ENCODE measurements around the gene ABO. TPM values are rescaled to one million over a fixed set of nuclear protein-coding genes. Genes with fewer than 3 reads are reported as not detected.

Gene ABO
- total RNA-seq, 2 donors from 2014 or later: 3.9 to 9.2 TPM

DNA sequence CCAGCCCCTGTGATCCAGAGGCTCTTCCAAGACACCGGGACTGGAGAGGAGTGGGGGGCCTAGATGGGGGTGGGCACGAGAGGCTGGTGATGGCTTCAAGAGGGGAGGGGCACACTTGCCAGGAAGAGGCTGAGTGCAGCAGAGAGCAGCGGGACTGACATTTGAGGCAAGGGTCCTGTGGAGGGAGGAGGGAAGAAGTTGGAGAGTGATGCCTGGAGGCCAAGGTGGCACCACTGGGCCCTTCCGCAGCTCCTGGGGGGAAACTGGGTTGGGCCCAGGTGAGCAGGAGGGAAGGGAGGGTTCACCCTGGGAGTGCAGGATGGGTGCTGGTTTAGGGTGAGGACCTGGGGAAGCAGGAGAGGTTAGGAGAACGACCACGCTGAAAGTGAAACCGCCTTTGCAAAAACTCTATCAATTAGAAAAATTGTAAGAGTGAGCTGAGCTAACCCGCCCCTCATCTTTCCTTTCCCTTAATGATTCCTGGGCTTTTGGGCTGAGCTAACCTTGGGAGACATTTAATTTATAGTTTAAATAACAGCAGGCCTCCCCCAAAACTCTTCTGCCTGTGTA is 26.2 kb downstream of the ABO start:
- no peak for DNase-seq
- intact Hi-C loops (cut with DNase I): no loop called here
- Histone ChIP-seq H3K9me3 (no peaks in the 10 kb centered on the region), H3K4me3 (no peak overlapping the region), H3K27me3 (no peaks in the 10 kb centered on the region), H3K27ac (no peak overlapping the region), H3K4me1 (peaks cover 6% of the 10 kb centered on the region), H3K36me3 (replicated peaks in 1 of 2; ENCODE audit: insufficient read depth in 1 of 2, low read depth in 2 of 2) (no peaks in the 10 kb centered on the region)
- no peak for TF ChIP-seq POLR2A (IDR thresholded peaks at IDR 0.05)
- TF ChIP-seq, protein P1, sequence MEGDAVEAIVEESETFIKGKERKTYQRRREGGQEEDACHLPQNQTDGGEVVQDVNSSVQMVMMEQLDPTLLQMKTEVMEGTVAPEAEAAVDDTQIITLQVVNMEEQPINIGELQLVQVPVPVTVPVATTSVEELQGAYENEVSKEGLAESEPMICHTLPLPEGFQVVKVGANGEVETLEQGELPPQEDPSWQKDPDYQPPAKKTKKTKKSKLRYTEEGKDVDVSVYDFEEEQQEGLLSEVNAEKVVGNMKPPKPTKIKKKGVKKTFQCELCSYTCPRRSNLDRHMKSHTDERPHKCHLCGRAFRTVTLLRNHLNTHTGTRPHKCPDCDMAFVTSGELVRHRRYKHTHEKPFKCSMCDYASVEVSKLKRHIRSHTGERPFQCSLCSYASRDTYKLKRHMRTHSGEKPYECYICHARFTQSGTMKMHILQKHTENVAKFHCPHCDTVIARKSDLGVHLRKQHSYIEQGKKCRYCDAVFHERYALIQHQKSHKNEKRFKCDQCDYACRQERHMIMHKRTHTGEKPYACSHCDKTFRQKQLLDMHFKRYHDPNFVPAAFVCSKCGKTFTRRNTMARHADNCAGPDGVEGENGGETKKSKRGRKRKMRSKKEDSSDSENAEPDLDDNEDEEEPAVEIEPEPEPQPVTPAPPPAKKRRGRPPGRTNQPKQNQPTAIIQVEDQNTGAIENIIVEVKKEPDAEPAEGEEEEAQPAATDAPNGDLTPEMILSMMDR (IDR thresholded peaks at IDR 0.05): no peak
- 89 to 90% methylated on average over 8 of the region's 8 CpGs for whole genome bisulfite sequencing, 2 donors
- ATAC-seq: no peak

DNA sequence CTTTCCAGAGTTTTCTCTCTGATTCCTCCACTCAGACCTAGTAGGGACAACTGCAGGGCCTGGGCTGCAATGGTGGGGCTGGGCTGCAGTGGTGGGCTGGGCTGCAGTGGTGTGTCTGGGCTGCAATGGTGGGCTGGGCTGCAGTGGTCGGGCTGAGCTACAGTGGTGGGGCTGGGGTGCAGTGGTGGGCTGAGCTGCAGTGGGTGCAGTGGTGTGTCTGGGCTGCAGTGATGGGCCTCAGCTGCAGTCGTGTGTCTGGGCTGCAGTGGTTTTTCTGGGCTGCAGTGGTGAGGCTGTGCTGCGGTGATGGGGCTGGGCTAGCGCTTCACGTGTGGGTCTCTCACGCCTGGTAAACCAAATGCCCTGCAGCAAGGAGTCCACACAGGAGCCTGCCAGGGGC is 27.4 kb downstream of the ABO start:
- no peak for DNase-seq

DNA sequence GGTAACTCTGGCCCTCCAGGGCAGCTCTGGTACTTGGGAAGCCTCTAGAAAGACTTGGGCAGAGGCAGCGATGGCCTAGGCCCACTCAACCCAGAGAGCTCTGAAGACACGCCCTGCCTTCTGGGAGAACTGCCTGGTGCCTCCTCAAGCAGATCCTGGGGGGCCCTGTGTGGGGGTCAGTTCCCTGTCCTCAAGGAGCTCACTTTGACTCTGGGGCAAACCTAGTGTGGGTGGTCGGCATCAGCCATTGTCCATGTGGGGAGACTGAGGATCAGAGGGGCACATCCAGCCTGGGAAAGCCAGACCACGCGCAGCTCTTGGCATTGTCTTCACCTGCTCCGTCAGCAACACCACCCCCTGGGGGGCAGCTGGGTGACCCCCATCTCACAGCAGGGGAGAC is 28.0 kb downstream of the ABO start:
- Histone ChIP-seq H3K9me3 (no peaks in the 10 kb centered on the region), H3K27ac (no peak overlapping the region), H3K36me3 (replicated peaks in 1 of 2; ENCODE audit: insufficient read depth in 1 of 2, low read depth in 2 of 2) (no peaks in the 10 kb centered on the region), H3K4me3 (no peak overlapping the region), H3K27me3 (no peaks in the 10 kb centered on the region), H3K4me1 (peaks cover 6% of the 10 kb centered on the region)
- TF ChIP-seq, protein P1 (IDR thresholded peaks at IDR 0.05): no peak
- ATAC-seq (no peak), DNase-seq (no peak)
- WGBS, 2 donors: 97 to 100% methylated on average over 3 to 6 of the region's 6 CpGs
- intact Hi-C loops (cut with DNase I): no loop called here

More for the DNA sequence above, 27.4 kb downstream of the ABO start:
- H3K36me3 ChIP-seq (replicated peaks in 1 of 2; ENCODE audit: insufficient read depth in 1 of 2, low read depth in 2 of 2): no peaks in the 10 kb centered on the region
- no peak overlapping the region for H3K27ac ChIP-seq
- no peaks in the 10 kb centered on the region for H3K9me3 ChIP-seq
- ATAC-seq: no peak
- H3K27me3 ChIP-seq: no peaks in the 10 kb centered on the region
- TF ChIP-seq, protein P1 (IDR thresholded peaks at IDR 0.05): no peak
- no peak for TF ChIP-seq POLR2A (IDR thresholded peaks at IDR 0.05)
- H3K4me3 ChIP-seq: no peak overlapping the region
- peaks cover 6% of the 10 kb centered on the region for H3K4me1 ChIP-seq
- 67% methylated on average over 6 of the region's 6 CpGs; no CpG with 5 or more reads in 1 of the 2 donors for WGBS, 2 donors
- intact Hi-C loops (cut with DNase I): no loop called here

DNA sequence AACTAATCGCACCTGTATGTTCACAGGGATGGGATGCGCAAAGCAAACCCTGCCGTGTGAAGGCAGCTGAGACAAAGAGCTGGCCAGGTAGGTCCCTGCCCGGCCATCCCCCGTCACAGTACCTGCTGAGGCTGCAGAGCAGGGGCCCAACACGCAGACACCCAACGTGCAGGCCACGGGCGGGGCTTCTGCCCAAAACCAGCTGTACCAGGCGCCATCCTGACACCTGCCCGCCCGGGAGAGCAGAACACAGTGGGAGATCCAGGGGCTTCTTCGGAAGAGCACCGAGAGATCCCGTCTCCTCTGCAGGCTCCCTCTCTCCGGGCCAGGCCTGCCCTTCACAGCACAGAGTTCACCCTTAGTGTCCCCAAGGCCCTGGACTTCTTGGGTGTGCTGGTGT is 28.4 kb downstream of the ABO start:
- Histone ChIP-seq H3K27me3 (no peaks in the 10 kb centered on the region), H3K4me1 (peaks cover 6% of the 10 kb centered on the region), H3K4me3 (no peak overlapping the region), H3K36me3 (replicated peaks in 1 of 2; ENCODE audit: insufficient read depth in 1 of 2, low read depth in 2 of 2) (no peaks in the 10 kb centered on the region), H3K9me3 (no peaks in the 10 kb centered on the region), H3K27ac (no peak overlapping the region)
- ATAC-seq (no peak), DNase-seq (no peak)
- TF ChIP-seq POLR2A (IDR thresholded peaks at IDR 0.05): no peak
- intact Hi-C loops (cut with DNase I): no loop called here
- 80 to 90% methylated on average over 9 to 16 of the region's 16 CpGs for WGBS, 2 donors

DNA sequence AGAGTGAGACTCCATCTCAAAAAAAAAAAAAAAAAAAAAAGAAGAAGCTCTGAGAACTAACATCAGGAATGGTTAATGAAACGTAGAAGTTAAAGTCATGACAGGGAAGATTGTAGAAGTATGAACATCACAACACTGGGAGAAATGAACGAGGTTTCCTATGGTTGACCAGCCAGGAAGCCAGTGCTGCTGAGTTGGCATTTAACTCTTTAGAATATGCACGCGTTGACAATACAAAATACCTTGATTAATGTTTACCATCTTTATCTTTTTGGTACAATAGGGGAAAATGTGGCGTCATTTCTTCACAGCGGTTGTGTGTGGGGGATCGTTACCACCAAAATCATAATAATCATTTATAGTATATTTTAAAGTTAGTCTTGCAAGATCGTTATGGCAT is 32.0 kb downstream of the ABO start:
- no peaks in the 10 kb centered on the region for H3K27me3 ChIP-seq
- H3K9me3 ChIP-seq: no peaks in the 10 kb centered on the region
- H3K4me1 ChIP-seq: peaks cover 13% of the 10 kb centered on the region
- WGBS, 2 donors: 56 to 68% methylated on average over 8 of the region's 8 CpGs
- no peak overlapping the region for H3K27ac ChIP-seq
- no peak for DNase-seq
- H3K36me3 ChIP-seq (replicated peaks in 1 of 2; ENCODE audit: insufficient read depth in 1 of 2, low read depth in 2 of 2): no peaks in the 10 kb centered on the region
- no peak overlapping the region for H3K4me3 ChIP-seq
- no peak for TF ChIP-seq POLR2A (IDR thresholded peaks at IDR 0.05)
- TF ChIP-seq, protein P1 (IDR thresholded peaks at IDR 0.05): no peak
- ATAC-seq: no peak
- intact Hi-C loops (cut with DNase I): no loop called here
